Naive B cell (primary cell): ENCODE data around the gene TSGA10IP. TPM values are rescaled to one million over a fixed set of nuclear protein-coding genes. Genes with fewer than 3 reads are reported as not detected.

Source experiments
- ATAC-seq, 2 donors: fragments of 150-1000 bp; cut with Tn5 transposase; 2 replicates each; pipeline ENCODE4 v1.10.0; 2021; ENCODE audit warnings: low read depth in 2 of 2, mild to moderate bottlenecking in 2 of 2, moderate library complexity in 2 of 2
- DNase-seq: peaks from one replicate; pipeline ENCODE4 v3.0.0; 2022
- H3K27ac Mint-ChIP-seq, 6 donors: one replicate each; pipeline ENCODE4 v1.8.0; 2020 to 2022; ENCODE audit warnings: mild to moderate bottlenecking in 6 of 6, mixed read lengths in 6 of 6, moderate library complexity in 5 of 6, inconsistent platforms in 2 of 6
- H3K27me3 Mint-ChIP-seq, 3 donors: one replicate each; pipeline ENCODE4 v1.8.0; 2021 to 2022; ENCODE audit warnings: mixed read lengths in 3 of 3, mild to moderate bottlenecking in 1 of 3
- H3K36me3 Mint-ChIP-seq, 2 donors: one replicate each; pipeline ENCODE4 v1.8.0; 2020 to 2022; ENCODE audit warnings: mixed read lengths in 2 of 2, inconsistent platforms in 1 of 2, mild to moderate bottlenecking in 1 of 2
- H3K4me1 Mint-ChIP-seq, 3 donors: one replicate each; pipeline ENCODE4 v1.8.0; 2020 to 2022; ENCODE audit warnings: mixed read lengths in 3 of 3, inconsistent platforms in 1 of 3, mild to moderate bottlenecking in 1 of 3, moderate library complexity in 1 of 3
- H3K4me3 Mint-ChIP-seq, 8 donors: one replicate each; pipeline ENCODE4 v1.8.0; 2020 to 2022; ENCODE audit warnings: mild to moderate bottlenecking in 8 of 8, mixed read lengths in 8 of 8, moderate library complexity in 8 of 8, inconsistent platforms in 2 of 8
- H3K9me3 Mint-ChIP-seq, 7 donors: one replicate each; pipeline ENCODE4 v1.8.0; 2020 to 2022; ENCODE audit warnings: mixed read lengths in 7 of 7, mild to moderate bottlenecking in 5 of 7, inconsistent platforms in 2 of 7, moderate library complexity in 1 of 7
- polyA plus RNA-seq, 6 donors: library from polyadenylated mRNA; unstranded; fragments of 300-500 nt; fragmentation: Illumina TruSeq; gene quantifications; one replicate each; pipeline ENCODE4 v1.2.3, GENCODE V29; 2021; ENCODE audit warnings: low read depth in 6 of 6

Gene TSGA10IP
- polyA plus RNA-seq, 6 donors from 2014 or later = not detected

GRCh38 chr11:65961267-65962140 is 16.2 kb downstream of the TSGA10IP start, which contains the start of gene SART1:
SART1 (plus strand) TSS chr11:65961734; CDS start chr11:65961781, 47 bp downstream.
- Mint-ChIP-seq H3K27ac (peak within 1 kb of the TSS; percentile 98 to 99 (median 99)), H3K4me3 (peak within 1 kb of the TSS; percentile 92 to 99 (median 98)), H3K9me3 (no peaks in the 10 kb centered on the region), H3K27me3 (no peaks in the 10 kb centered on the region), H3K4me1 (peaks cover 58 to 63% (median 61%) of the 10 kb centered on the region in 3 donors), H3K36me3 (peaks cover 0 to 37% of the 10 kb centered on the region in 2 donors)
- peak; percentile 82 to 87 for ATAC-seq
- DNase-seq = peak; percentile 93

GRCh38 chr11:65962141-65962564 is 16.9 kb downstream of the TSGA10IP start:
- H3K27me3 Mint-ChIP-seq = no peaks in the 10 kb centered on the region
- peaks cover 52 to 57% (median 55%) of the 10 kb centered on the region in 3 donors for H3K4me1 Mint-ChIP-seq
- H3K27ac Mint-ChIP-seq = peak overlapping the region; percentile 78 to 99 (median 94)
- DNase-seq = no peak
- H3K4me3 Mint-ChIP-seq = peak overlapping the region; percentile 83 to 99 (median 98)
- H3K9me3 Mint-ChIP-seq = no peaks in the 10 kb centered on the region
- peaks cover 0 to 37% of the 10 kb centered on the region in 2 donors for H3K36me3 Mint-ChIP-seq
- ATAC-seq = peak in 1 of 2 donors; percentile 70

GRCh38 chr11:65964906-65965305 is 19.6 kb downstream of the TSGA10IP start:
- peaks cover 45 to 53% (median 50%) of the 10 kb centered on the region in 3 donors for H3K4me1 Mint-ChIP-seq
- H3K27me3 Mint-ChIP-seq = no peaks in the 10 kb centered on the region
- peak overlapping the region in 3 of 8 donors; percentile 35 to 99 (median 80) for H3K4me3 Mint-ChIP-seq
- peak overlapping the region in 2 of 6 donors; percentile 87 to 98 for H3K27ac Mint-ChIP-seq
- DNase-seq (no peak), ATAC-seq (no peak)
- no peaks in the 10 kb centered on the region for H3K9me3 Mint-ChIP-seq
- peaks cover 0 to 49% of the 10 kb centered on the region in 2 donors for H3K36me3 Mint-ChIP-seq

GRCh38 chr11:65965986-65966762 is 20.9 kb downstream of the TSGA10IP start:
- DNase-seq (no peak), ATAC-seq (no peak)
- no peak overlapping the region for H3K4me3 Mint-ChIP-seq
- H3K4me1 Mint-ChIP-seq = peaks cover 47 to 57% (median 48%) of the 10 kb centered on the region in 3 donors
- H3K27me3 Mint-ChIP-seq = no peaks in the 10 kb centered on the region
- H3K36me3 Mint-ChIP-seq = peaks cover 0 to 56% of the 10 kb centered on the region in 2 donors
- H3K27ac Mint-ChIP-seq = peak overlapping the region in 2 of 6 donors; percentile 38 to 98
- no peaks in the 10 kb centered on the region for H3K9me3 Mint-ChIP-seq

- no peak for ATAC-seq
- Mint-ChIP-seq H3K4me1 (peaks cover 39 to 55% (median 39%) of the 10 kb centered on the region in 3 donors), H3K27ac (no peak overlapping the region)
Observed at GRCh38 chr11:65967329-65967934, 22.2 kb downstream of the TSGA10IP start.

GRCh38 chr11:65968600-65969482 is 23.6 kb downstream of the TSGA10IP start:
- H3K27ac Mint-ChIP-seq = no peak overlapping the region
- H3K9me3 Mint-ChIP-seq = no peaks in the 10 kb centered on the region
- no peaks in the 10 kb centered on the region for H3K27me3 Mint-ChIP-seq
- H3K36me3 Mint-ChIP-seq = peaks cover 14 to 48% of the 10 kb centered on the region in 2 donors
- no peak for DNase-seq
- peak overlapping the region in 1 of 8 donors; percentile 18 for H3K4me3 Mint-ChIP-seq
- ATAC-seq = no peak
- peaks cover 26 to 41% (median 31%) of the 10 kb centered on the region in 3 donors for H3K4me1 Mint-ChIP-seq

More at GRCh38 chr11:65967329-65967934, 22.2 kb downstream of the TSGA10IP start:
- H3K4me3 Mint-ChIP-seq = no peak overlapping the region
- peaks cover 4 to 46% of the 10 kb centered on the region in 2 donors for H3K36me3 Mint-ChIP-seq
- DNase-seq = no peak
- H3K9me3 Mint-ChIP-seq = no peaks in the 10 kb centered on the region
- H3K27me3 Mint-ChIP-seq = no peaks in the 10 kb centered on the region

- no peaks in the 10 kb centered on the region for H3K9me3 Mint-ChIP-seq
- H3K36me3 Mint-ChIP-seq = peaks cover 14 to 38% of the 10 kb centered on the region in 2 donors
- ATAC-seq (no peak), DNase-seq (no peak)
- H3K27me3 Mint-ChIP-seq = no peaks in the 10 kb centered on the region
- peak overlapping the region in 3 of 6 donors; percentile 24 to 79 (median 76) for H3K27ac Mint-ChIP-seq
- H3K4me1 Mint-ChIP-seq = peaks cover 15 to 37% (median 28%) of the 10 kb centered on the region in 3 donors
- H3K4me3 Mint-ChIP-seq = no peak overlapping the region
Observed at GRCh38 chr11:65972116-65972515, 26.8 kb downstream of the TSGA10IP start.

GRCh38 chr11:65973439-65974110 is 28.3 kb downstream of the TSGA10IP start:
- Mint-ChIP-seq H3K4me3 (no peak overlapping the region), H3K4me1 (peaks cover 10 to 37% (median 26%) of the 10 kb centered on the region in 3 donors), H3K9me3 (no peaks in the 10 kb centered on the region), H3K27me3 (no peaks in the 10 kb centered on the region), H3K36me3 (peaks cover 14 to 31% of the 10 kb centered on the region in 2 donors), H3K27ac (peak overlapping the region in 2 of 6 donors; percentile 73 to 76)
- DNase-seq (no peak), ATAC-seq (no peak)

- ATAC-seq = no peak
Observed at GRCh38 chr11:65975771-65976170, 30.5 kb downstream of the TSGA10IP start.

GRCh38 chr11:65976216-65977176 is 31.2 kb downstream of the TSGA10IP start:
- no peaks in the 10 kb centered on the region for H3K27me3 Mint-ChIP-seq
- H3K4me1 Mint-ChIP-seq = peaks cover 0 to 24% (median 17%) of the 10 kb centered on the region in 3 donors
- no peak overlapping the region for H3K4me3 Mint-ChIP-seq
- peak overlapping the region in 3 of 6 donors; percentile 42 to 64 (median 44) for H3K27ac Mint-ChIP-seq
- DNase-seq (no peak), ATAC-seq (no peak)
- H3K9me3 Mint-ChIP-seq = no peaks in the 10 kb centered on the region
- peaks cover 14 to 19% of the 10 kb centered on the region in 2 donors for H3K36me3 Mint-ChIP-seq

More at GRCh38 chr11:65975771-65976170, 30.5 kb downstream of the TSGA10IP start:
- Mint-ChIP-seq H3K36me3 (peaks cover 14 to 19% of the 10 kb centered on the region in 2 donors), H3K4me1 (peaks cover 0 to 24% (median 17%) of the 10 kb centered on the region in 3 donors), H3K27ac (peak overlapping the region in 4 of 6 donors; percentile 31 to 53 (median 43)), H3K4me3 (peak overlapping the region in 1 of 8 donors; percentile 18), H3K27me3 (no peaks in the 10 kb centered on the region), H3K9me3 (no peaks in the 10 kb centered on the region)
- no peak for DNase-seq
